Peyer's patch (tissue), 4 donors: Measurements from ENCODE around the gene RAE1. TPM values are rescaled to one million over a fixed set of nuclear protein-coding genes. Genes with fewer than 3 reads are reported as not detected.

Experiments
- DNase-seq, 3 donors: peaks; one replicate each; pipeline ENCODE4 v3.0.0-alpha.2; 2017 to 2019
- H3K27ac ChIP-seq, 4 donors: fragments of 200-600 bp; sonication (generic); one replicate each; pipeline ENCODE4 v1.5.1; 2016 to 2019
- H3K27me3 ChIP-seq, 2 donors: fragments of 200-600 bp; sonication (generic); one replicate each; pipeline ENCODE4 v1.5.1; 2019
- H3K36me3 ChIP-seq, 3 donors: fragments of 200-600 bp; sonication (generic); one replicate each; pipeline ENCODE4 v1.5.1; 2016 to 2019
- H3K4me1 ChIP-seq, 4 donors: fragments of 200-600 bp; sonication (generic); one replicate each; pipeline ENCODE4 v1.5.1; 2016 to 2019
- H3K4me3 ChIP-seq, 4 donors: fragments of 200-600 bp; sonication (generic); 1 replicate in 3 of 4; 2 replicates in 1 of 4; pipeline ENCODE4 v1.5.1; 2016 to 2019; ENCODE audit warnings: mild to moderate bottlenecking in 1 of 4
- H3K9me3 ChIP-seq, 4 donors: fragments of 200-600 bp; sonication (generic); one replicate each; pipeline ENCODE4 v1.5.1; 2016 to 2019; ENCODE audit warnings: mild to moderate bottlenecking in 1 of 4
- CTCF ChIP-seq, 6 experiments: fragments of 450-650 bp in 4 of 6; fragments of 200-600 bp in 2 of 6; sonication (generic) in 1 of 6; IDR thresholded peaks; one replicate each; pipeline ENCODE4 v1.5.1; 2017 to 2019; ENCODE audit warnings: antibody characterized with exemption in 6 of 6, mild to moderate bottlenecking in 3 of 6, moderate library complexity in 1 of 6
- POLR2A ChIP-seq, 2 donors: fragments of 450-650 bp; IDR thresholded peaks; one replicate each; pipeline ENCODE4 v1.5.1; 2017; ENCODE audit warnings: antibody characterized with exemption in 2 of 2, mild to moderate bottlenecking in 2 of 2, moderate library complexity in 2 of 2
- total RNA-seq, 4 donors: library from RNA; depleted of rRNA; stranded (reverse); fragments of >200 nt; gene quantifications; one replicate each; pipeline ENCODE4 v1.1.0, GENCODE V29; 2016

RAE1 gene
- total RNA-seq, 4 donors from 2014 or later, result 21.5 to 38.9 (median 33.3) TPM

DNA sequence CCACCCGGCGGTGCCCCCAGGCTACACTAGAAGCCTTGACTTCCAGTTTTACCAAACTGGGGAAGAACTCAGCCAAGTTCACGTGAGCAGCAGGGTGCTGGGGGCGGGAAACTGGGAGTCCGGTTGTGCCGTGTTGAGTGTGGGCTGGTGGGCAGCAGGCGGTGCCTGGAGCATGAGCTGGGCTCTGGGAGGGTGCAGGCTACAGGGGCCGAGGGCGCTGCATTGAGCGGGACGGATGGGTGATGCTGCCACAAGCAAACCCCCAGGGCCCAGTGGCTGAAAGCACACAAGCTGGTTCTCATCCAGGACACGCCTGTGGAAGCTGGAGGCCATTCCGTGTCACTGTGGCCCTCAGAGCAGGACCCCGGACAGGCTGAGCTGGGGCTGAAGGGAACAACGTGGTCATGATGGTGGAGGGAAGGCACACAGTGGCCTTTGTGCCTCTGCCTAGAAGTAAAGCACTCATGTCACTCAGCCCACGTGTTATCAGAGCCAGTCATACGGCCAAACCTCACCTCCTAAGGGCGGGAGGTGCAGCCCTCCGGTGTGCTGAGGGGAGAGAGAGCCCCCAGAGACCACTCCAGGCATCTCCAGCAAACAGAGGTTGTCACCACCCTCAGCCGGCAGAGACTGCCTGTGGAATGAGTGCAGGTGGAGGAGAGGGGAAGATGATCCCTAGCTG, 69.7 kb downstream of the RAE1 start:
- no peaks in the 10 kb centered on the region for H3K9me3 ChIP-seq
- H3K36me3 ChIP-seq, result no peaks in the 10 kb centered on the region
- H3K27me3 ChIP-seq, result no peaks in the 10 kb centered on the region
- H3K4me3 ChIP-seq, result no peak overlapping the region
- no peak overlapping the region for H3K27ac ChIP-seq
- no peak for DNase-seq
- no peak for TF ChIP-seq CTCF (IDR thresholded peaks at IDR 0.05)
- no peak for TF ChIP-seq POLR2A (IDR thresholded peaks at IDR 0.05)
- no peaks in the 10 kb centered on the region for H3K4me1 ChIP-seq

DNA sequence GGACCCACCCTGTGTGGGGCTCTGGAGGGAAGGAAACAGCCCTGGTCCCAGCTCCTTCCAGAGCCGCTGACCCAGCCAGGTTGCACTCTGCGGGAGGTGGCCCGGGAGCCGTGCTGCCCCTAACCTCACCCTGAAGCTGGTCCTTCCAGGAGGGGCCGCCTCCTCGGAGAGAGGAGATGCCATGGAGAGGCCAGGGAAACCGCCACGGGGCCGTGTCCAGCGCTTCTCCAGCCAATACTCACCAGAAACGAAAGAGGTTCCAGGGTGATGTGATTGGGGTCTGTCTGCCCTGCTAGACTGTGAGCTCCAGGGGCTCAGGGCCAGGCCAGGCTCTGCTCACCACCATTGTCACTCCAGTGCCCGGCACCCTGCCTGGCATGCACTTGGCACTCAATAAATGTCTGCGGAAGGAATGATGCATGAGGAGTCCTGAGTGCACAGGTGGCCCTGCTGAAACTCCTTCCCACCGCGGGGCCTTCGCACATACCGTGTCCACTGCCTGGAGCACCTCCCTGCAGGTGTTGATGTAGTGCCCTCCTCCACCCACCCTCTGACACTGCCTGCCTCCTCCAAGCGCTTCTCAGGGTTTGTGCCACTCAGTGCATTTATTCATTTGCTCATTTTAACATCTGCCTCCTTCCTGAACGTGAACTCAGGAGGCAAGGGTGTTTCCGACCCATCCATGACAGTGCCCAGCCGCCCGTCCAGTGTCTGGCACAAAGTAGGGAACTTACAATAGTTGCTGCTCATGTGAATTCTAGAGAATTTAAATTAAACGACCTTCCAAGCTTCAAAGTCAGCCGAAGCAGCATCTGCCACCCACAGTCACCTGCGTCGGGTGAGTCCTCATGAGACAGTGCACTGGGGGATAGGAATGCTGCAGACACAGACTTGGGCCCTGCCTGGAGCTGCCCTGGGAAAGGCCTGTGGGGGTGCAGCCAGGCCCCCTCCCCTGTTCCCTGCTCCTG, 70.5 kb downstream of the RAE1 start:
- no peak overlapping the region for H3K27ac ChIP-seq
- no peaks in the 10 kb centered on the region for H3K27me3 ChIP-seq
- DNase-seq, result no peak

GRCh38 chr20:57422254-57422653, 71.2 kb downstream of the RAE1 start:
- H3K27ac ChIP-seq, result no peak overlapping the region
- H3K4me1 ChIP-seq, result no peaks in the 10 kb centered on the region
- H3K4me3 ChIP-seq, result no peak overlapping the region
- no peaks in the 10 kb centered on the region for H3K9me3 ChIP-seq
- H3K36me3 ChIP-seq, result no peaks in the 10 kb centered on the region
- no peaks in the 10 kb centered on the region for H3K27me3 ChIP-seq
- no peak for DNase-seq
- TF ChIP-seq POLR2A (IDR thresholded peaks at IDR 0.05), result no peak
- no peak for TF ChIP-seq CTCF (IDR thresholded peaks at IDR 0.05)

More for the DNA sequence above, 70.5 kb downstream of the RAE1 start:
- Histone ChIP-seq H3K36me3 (no peaks in the 10 kb centered on the region), H3K4me3 (no peak overlapping the region), H3K4me1 (no peaks in the 10 kb centered on the region), H3K9me3 (no peaks in the 10 kb centered on the region)
- TF ChIP-seq CTCF (IDR thresholded peaks at IDR 0.05), result no peak
- no peak for TF ChIP-seq POLR2A (IDR thresholded peaks at IDR 0.05)

- DNase-seq, result no peak
- Histone ChIP-seq H3K9me3 (no peaks in the 10 kb centered on the region), H3K4me1 (no peaks in the 10 kb centered on the region), H3K36me3 (no peaks in the 10 kb centered on the region), H3K4me3 (no peak overlapping the region), H3K27ac (no peak overlapping the region), H3K27me3 (no peaks in the 10 kb centered on the region)
- no peak for TF ChIP-seq CTCF (IDR thresholded peaks at IDR 0.05)
- TF ChIP-seq POLR2A (IDR thresholded peaks at IDR 0.05), result no peak
These were observed 74.3 kb downstream of the RAE1 start for GRCh38 chr20:57425150-57426013.

DNA sequence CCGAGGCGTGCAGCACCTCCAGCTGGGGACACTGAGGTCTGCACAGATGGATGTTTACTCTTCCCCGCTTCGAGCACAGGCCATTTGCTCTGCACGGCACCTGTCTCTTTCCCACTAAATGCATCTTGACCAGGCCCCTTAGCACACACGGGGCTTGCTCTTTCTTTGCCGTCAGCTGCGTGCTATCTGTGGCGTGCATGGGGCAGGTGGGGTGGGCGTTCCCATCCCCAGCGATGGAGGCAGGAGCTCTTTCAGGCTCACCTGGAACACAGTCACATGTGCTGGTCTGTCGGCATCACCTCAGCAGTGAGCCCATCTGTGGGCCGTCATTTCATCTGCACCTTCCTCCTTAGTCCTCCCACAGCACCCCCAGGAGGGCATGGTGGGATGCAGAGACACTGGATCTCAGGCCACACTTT, 75.2 kb downstream of the RAE1 start:
- no peaks in the 10 kb centered on the region for H3K27me3 ChIP-seq
- TF ChIP-seq POLR2A (IDR thresholded peaks at IDR 0.05), result no peak
- no peak for TF ChIP-seq CTCF (IDR thresholded peaks at IDR 0.05)
- no peaks in the 10 kb centered on the region for H3K9me3 ChIP-seq
- no peak for DNase-seq
- H3K27ac ChIP-seq, result no peak overlapping the region
- H3K4me3 ChIP-seq, result no peak overlapping the region
- no peaks in the 10 kb centered on the region for H3K4me1 ChIP-seq
- no peaks in the 10 kb centered on the region for H3K36me3 ChIP-seq
